SK-N-SH treated with all-trans-retinoic acid at 6 μM for 48 hours (cell line): ENCODE data around the gene NEAT1.

Experiments
- ATAC-seq: fragments of 200-7000 bp; cut with Tn5 transposase; 3 replicates; pipeline ENCODE4 v1.9.1; 2020; ENCODE audit warnings: mild to moderate bottlenecking, moderate library complexity
- ARNTL ChIP-seq: fragments of 450-650 bp; formaldehyde crosslinking; IDR thresholded peaks from 2 replicates; pipeline ENCODE4 v1.5.0; 2020; ENCODE audit warnings: low read depth, mild to moderate bottlenecking, moderate library complexity, borderline replicate concordance
- BACH2 ChIP-seq: fragments of 250-450 bp; sonication (Bioruptor Pico); IDR thresholded peaks from 2 replicates; pipeline ENCODE4 v1.9.0; 2021; ENCODE audit warnings: mild to moderate bottlenecking, borderline replicate concordance
- CSDC2 ChIP-seq: fragments of 250-450 bp; sonication (Bioruptor Pico); IDR thresholded peaks from 2 replicates; pipeline ENCODE4 v1.5.0; 2020; ENCODE audit warnings: mild to moderate bottlenecking, moderate library complexity
- CSRNP3 ChIP-seq: fragments of 250-450 bp; sonication (Bioruptor Pico); IDR thresholded peaks from 2 replicates; pipeline ENCODE4 v1.5.1; 2021; ENCODE audit warnings: mild to moderate bottlenecking, moderate library complexity
- ESRRG ChIP-seq: fragments of 250-450 bp; sonication (Bioruptor Pico); IDR thresholded peaks from 2 replicates; pipeline ENCODE4 v1.6.1; 2021; ENCODE audit warnings: mild to moderate bottlenecking
- GLIS3 ChIP-seq: fragments of 250-450 bp; sonication (Bioruptor Pico); IDR thresholded peaks from 2 replicates; pipeline ENCODE4 v1.5.0; 2020; ENCODE audit warnings: mild to moderate bottlenecking, moderate library complexity
- ISL1 ChIP-seq: fragments of 250-450 bp; sonication (Bioruptor Pico); IDR thresholded peaks from 2 replicates; pipeline ENCODE4 v2.1.2; 2022; ENCODE audit warnings: mild to moderate bottlenecking, moderate library complexity
- OSR1 ChIP-seq: fragments of 250-450 bp; sonication (Bioruptor Pico); IDR thresholded peaks from 2 replicates; pipeline ENCODE4 v1.8.0; 2022; ENCODE audit warnings: moderate library complexity, mild to moderate bottlenecking, inconsistent platforms
- POU6F1 ChIP-seq: fragments of 250-450 bp; sonication (Bioruptor Pico); IDR thresholded peaks from 2 replicates; pipeline ENCODE4 v1.8.0; 2021; ENCODE audit warnings: low read depth, mild to moderate bottlenecking, moderate library complexity, borderline replicate concordance
- PPARA ChIP-seq: fragments of 250-450 bp; sonication (Bioruptor Pico); IDR thresholded peaks from 2 replicates; pipeline ENCODE4 v1.5.0; 2020; ENCODE audit warnings: mild to moderate bottlenecking, borderline replicate concordance
- RARB ChIP-seq: fragments of 250-450 bp; sonication (Bioruptor Pico); IDR thresholded peaks from 2 replicates; pipeline ENCODE4 v1.8.0; 2021; ENCODE audit warnings: mild to moderate bottlenecking, moderate library complexity
- SNAI2 ChIP-seq: fragments of 250-450 bp; sonication (Bioruptor Pico); IDR thresholded peaks from 2 replicates; pipeline ENCODE4 v1.5.0; 2020; ENCODE audit warnings: mild to moderate bottlenecking, moderate library complexity
- TCF4 ChIP-seq: fragments of 250-450 bp; sonication (Bioruptor Pico); IDR thresholded peaks from 2 replicates; pipeline ENCODE4 v1.8.0; 2021; ENCODE audit warnings: mild to moderate bottlenecking, moderate library complexity, borderline replicate concordance
- TOX ChIP-seq: fragments of 250-450 bp; sonication (Bioruptor Pico); IDR thresholded peaks from 2 replicates; pipeline ENCODE4 v1.8.0; 2021; ENCODE audit warnings: mild to moderate bottlenecking, moderate library complexity, borderline replicate concordance
- ZC3H10 ChIP-seq: fragments of 250-450 bp; sonication (Bioruptor Pico); IDR thresholded peaks from 2 replicates; pipeline ENCODE4 v1.5.1; 2021; ENCODE audit warnings: mild to moderate bottlenecking, moderate library complexity
- ZFP3 ChIP-seq: fragments of 250-450 bp; sonication (Bioruptor Pico); IDR thresholded peaks from 2 replicates; pipeline ENCODE4 v1.5.0; 2020; ENCODE audit warnings: mild to moderate bottlenecking, moderate library complexity
- ZFP30 ChIP-seq: fragments of 450-650 bp; formaldehyde crosslinking; IDR thresholded peaks from 2 replicates; pipeline ENCODE4 v1.5.0; 2022; ENCODE audit warnings: mild to moderate bottlenecking, moderate library complexity
- ZNF565 ChIP-seq: fragments of 450-650 bp; formaldehyde crosslinking; conservative IDR thresholded peaks from 2 replicates; pipeline ENCODE4 v1.5.0; 2020; ENCODE audit warnings: low read depth, mild to moderate bottlenecking, moderate library complexity
- ZNF70 ChIP-seq: fragments of 450-650 bp; formaldehyde crosslinking; IDR thresholded peaks from 2 replicates; pipeline ENCODE4 v1.5.0; 2020; ENCODE audit warnings: mild to moderate bottlenecking, moderate library complexity
- ZNF8 ChIP-seq: fragments of 450-650 bp; formaldehyde crosslinking; IDR thresholded peaks from 2 replicates; pipeline ENCODE4 v1.5.0; 2020; ENCODE audit warnings: mild to moderate bottlenecking, moderate library complexity
- TF ChIP-seq, protein P1 (sequence below): fragments of 250-450 bp; sonication (Bioruptor Pico); IDR thresholded peaks from 2 replicates; pipeline ENCODE4 v1.8.0; 2020; ENCODE audit warnings: mild to moderate bottlenecking, moderate library complexity, borderline replicate concordance
- TF ChIP-seq, protein P2 (sequence below): fragments of 250-450 bp; sonication (Bioruptor Pico); IDR thresholded peaks from 2 replicates; pipeline ENCODE4 v1.5.1; 2020; ENCODE audit warnings: low read depth, mild to moderate bottlenecking, moderate library complexity
- TF ChIP-seq, protein P3 (sequence below): fragments of 250-450 bp; sonication (Bioruptor Pico); IDR thresholded peaks from 2 replicates; pipeline ENCODE4 v1.5.0; 2020; ENCODE audit warnings: mild to moderate bottlenecking, moderate library complexity

The NEAT1 gene

GRCh38 chr11:65425971-65426838, 3.6 kb downstream of the NEAT1 start:
- no peak for TF ChIP-seq OSR1 (CRISPR knock-in tag)
- no peak; the same call in none of the 2 replicates for TF ChIP-seq TOX (CRISPR knock-in tag)
- TF ChIP-seq, protein P1, sequence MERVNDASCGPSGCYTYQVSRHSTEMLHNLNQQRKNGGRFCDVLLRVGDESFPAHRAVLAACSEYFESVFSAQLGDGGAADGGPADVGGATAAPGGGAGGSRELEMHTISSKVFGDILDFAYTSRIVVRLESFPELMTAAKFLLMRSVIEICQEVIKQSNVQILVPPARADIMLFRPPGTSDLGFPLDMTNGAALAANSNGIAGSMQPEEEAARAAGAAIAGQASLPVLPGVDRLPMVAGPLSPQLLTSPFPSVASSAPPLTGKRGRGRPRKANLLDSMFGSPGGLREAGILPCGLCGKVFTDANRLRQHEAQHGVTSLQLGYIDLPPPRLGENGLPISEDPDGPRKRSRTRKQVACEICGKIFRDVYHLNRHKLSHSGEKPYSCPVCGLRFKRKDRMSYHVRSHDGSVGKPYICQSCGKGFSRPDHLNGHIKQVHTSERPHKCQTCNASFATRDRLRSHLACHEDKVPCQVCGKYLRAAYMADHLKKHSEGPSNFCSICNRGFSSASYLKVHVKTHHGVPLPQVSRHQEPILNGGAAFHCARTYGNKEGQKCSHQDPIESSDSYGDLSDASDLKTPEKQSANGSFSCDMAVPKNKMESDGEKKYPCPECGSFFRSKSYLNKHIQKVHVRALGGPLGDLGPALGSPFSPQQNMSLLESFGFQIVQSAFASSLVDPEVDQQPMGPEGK, result peak; percentile 72
- no peak; the same call in none of the 2 replicates for TF ChIP-seq RARB (CRISPR knock-in tag)
- TF ChIP-seq, protein P2, sequence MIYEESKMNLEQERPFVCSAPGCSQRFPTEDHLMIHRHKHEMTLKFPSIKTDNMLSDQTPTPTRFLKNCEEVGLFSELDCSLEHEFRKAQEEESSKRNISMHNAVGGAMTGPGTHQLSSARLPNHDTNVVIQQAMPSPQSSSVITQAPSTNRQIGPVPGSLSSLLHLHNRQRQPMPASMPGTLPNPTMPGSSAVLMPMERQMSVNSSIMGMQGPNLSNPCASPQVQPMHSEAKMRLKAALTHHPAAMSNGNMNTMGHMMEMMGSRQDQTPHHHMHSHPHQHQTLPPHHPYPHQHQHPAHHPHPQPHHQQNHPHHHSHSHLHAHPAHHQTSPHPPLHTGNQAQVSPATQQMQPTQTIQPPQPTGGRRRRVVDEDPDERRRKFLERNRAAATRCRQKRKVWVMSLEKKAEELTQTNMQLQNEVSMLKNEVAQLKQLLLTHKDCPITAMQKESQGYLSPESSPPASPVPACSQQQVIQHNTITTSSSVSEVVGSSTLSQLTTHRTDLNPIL (CRISPR knock-in tag), result 0 out of 2 replicates have a peak, but pooled peaks have one; percentile 64
- 0 out of 2 replicates have a peak, but pooled peaks have one; percentile 30 for TF ChIP-seq ZNF8 (CRISPR knock-in tag)
- no peak for TF ChIP-seq POU6F1
- no peak for TF ChIP-seq ARNTL (CRISPR knock-in tag)
- no peak for TF ChIP-seq ZFP3 (CRISPR knock-in tag)
- TF ChIP-seq CSRNP3 (CRISPR knock-in tag), result peak; percentile 89
- TF ChIP-seq TCF4 (CRISPR knock-in tag), result no peak
- 0 out of 2 replicates have a peak, but pooled peaks have one; percentile 15 for TF ChIP-seq CSDC2 (CRISPR knock-in tag)
- TF ChIP-seq PPARA (CRISPR knock-in tag), result no peak
- TF ChIP-seq ZFP30 (CRISPR knock-in tag), result no peak
- no peak; the same call in none of the 2 replicates for TF ChIP-seq ZC3H10 (CRISPR knock-in tag)
- no peak for TF ChIP-seq BACH2 (CRISPR knock-in tag)
- TF ChIP-seq ZNF70 (CRISPR knock-in tag), result 0 out of 2 replicates have a peak, but pooled peaks have one; percentile 7
- no peak for TF ChIP-seq SNAI2 (CRISPR knock-in tag)
- TF ChIP-seq ESRRG (CRISPR knock-in tag), result peak; percentile 78
- no peak for TF ChIP-seq ISL1 (CRISPR knock-in tag)
- no peak for TF ChIP-seq GLIS3
- TF ChIP-seq, protein P3, sequence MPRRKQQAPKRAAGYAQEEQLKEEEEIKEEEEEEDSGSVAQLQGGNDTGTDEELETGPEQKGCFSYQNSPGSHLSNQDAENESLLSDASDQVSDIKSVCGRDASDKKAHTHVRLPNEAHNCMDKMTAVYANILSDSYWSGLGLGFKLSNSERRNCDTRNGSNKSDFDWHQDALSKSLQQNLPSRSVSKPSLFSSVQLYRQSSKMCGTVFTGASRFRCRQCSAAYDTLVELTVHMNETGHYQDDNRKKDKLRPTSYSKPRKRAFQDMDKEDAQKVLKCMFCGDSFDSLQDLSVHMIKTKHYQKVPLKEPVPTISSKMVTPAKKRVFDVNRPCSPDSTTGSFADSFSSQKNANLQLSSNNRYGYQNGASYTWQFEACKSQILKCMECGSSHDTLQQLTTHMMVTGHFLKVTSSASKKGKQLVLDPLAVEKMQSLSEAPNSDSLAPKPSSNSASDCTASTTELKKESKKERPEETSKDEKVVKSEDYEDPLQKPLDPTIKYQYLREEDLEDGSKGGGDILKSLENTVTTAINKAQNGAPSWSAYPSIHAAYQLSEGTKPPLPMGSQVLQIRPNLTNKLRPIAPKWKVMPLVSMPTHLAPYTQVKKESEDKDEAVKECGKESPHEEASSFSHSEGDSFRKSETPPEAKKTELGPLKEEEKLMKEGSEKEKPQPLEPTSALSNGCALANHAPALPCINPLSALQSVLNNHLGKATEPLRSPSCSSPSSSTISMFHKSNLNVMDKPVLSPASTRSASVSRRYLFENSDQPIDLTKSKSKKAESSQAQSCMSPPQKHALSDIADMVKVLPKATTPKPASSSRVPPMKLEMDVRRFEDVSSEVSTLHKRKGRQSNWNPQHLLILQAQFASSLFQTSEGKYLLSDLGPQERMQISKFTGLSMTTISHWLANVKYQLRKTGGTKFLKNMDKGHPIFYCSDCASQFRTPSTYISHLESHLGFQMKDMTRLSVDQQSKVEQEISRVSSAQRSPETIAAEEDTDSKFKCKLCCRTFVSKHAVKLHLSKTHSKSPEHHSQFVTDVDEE (CRISPR knock-in tag), result no peak
- no peak for TF ChIP-seq ZNF565 (CRISPR knock-in tag)
- ATAC-seq, result no peak
